HEK293 (cell line): ENCODE measurements around the gene ARID5A.

ENCODE experiments used
- CTCF ChIA-PET: fragments of 350-600 bp; formaldehyde crosslinking; extraction: SDS; loops from one replicate; lab custom pipeline; 2021; ENCODE audit warnings: antibody characterized with exemption; lab: Yijun Ruan, JAX
- POLR2A ChIA-PET: fragments of 300-600 bp; formaldehyde crosslinking; extraction: SDS; loops from one replicate; lab custom pipeline; 2020; ENCODE audit warnings: antibody characterized with exemption, inconsistent platforms; lab: Yijun Ruan, JAX
- H3K27ac ChIP-seq: fragments of 200-500 bp; sonication (Bioruptor generic); 2 replicates; pipeline ENCODE4 v1.5.1; 2014; ENCODE audit warnings: low read depth, low read length, control low read depth, inconsistent platforms; ENCODE audit errors: extremely low read depth
- H3K36me3 ChIP-seq, 2 experiments: fragments of 200-500 bp in 1 of 2; sonication (Bioruptor generic) in 1 of 2; 1 replicate in 1 of 2; 2 replicates in 1 of 2; pipeline ENCODE4 v1.5.1; 2014 to 2017; ENCODE audit warnings: inconsistent platforms in 2 of 2, low read length in 2 of 2; ENCODE audit not compliant: control insufficient read depth in 2 of 2, insufficient read depth in 1 of 2
- H3K4me1 ChIP-seq: fragments of 200-500 bp; sonication (Bioruptor generic); 2 replicates; pipeline ENCODE4 v1.5.1; 2014; ENCODE audit warnings: mild to moderate bottlenecking, low read length, inconsistent platforms; ENCODE audit not compliant: control insufficient read depth, insufficient read depth
- H3K4me3 ChIP-seq: 2 replicates; pipeline ENCODE4 v1.5.1; 2011; ENCODE audit warnings: low read depth, mild to moderate bottlenecking, control low read depth, low read length, moderate library complexity
- H3K9me3 ChIP-seq: fragments of 200-500 bp; sonication (Bioruptor generic); 2 replicates; pipeline ENCODE4 v1.5.1; 2014; ENCODE audit warnings: low read depth, low read length, inconsistent platforms; ENCODE audit not compliant: control insufficient read depth, insufficient read depth
- HOXD13 ChIP-seq: sonication (generic); formaldehyde crosslinking; IDR thresholded peaks from 2 replicates; pipeline ENCODE4 v1.8.0; 2022; ENCODE audit warnings: missing genetic modification reagents, borderline replicate concordance
- KLF1 ChIP-seq: fragments of 450-650 bp; formaldehyde crosslinking; IDR thresholded peaks from 2 replicates; pipeline ENCODE4 v1.5.1; 2016; ENCODE audit warnings: missing biosample characterization, missing genetic modification characterization
- KLF16 ChIP-seq: fragments of 450-650 bp; formaldehyde crosslinking; IDR thresholded peaks from 2 replicates; pipeline ENCODE4 v1.5.1; 2017; ENCODE audit warnings: missing biosample characterization, missing genetic modification characterization
- MYNN ChIP-seq: fragments of 450-650 bp; formaldehyde crosslinking; IDR thresholded peaks from 2 replicates; pipeline ENCODE4 v1.5.1; 2016; ENCODE audit warnings: missing biosample characterization, missing genetic modification characterization, borderline replicate concordance
- SCRT1 ChIP-seq: fragments of 450-650 bp; formaldehyde crosslinking; IDR thresholded peaks from 2 replicates; pipeline ENCODE4 v1.5.1; 2016; ENCODE audit warnings: missing biosample characterization, missing genetic modification characterization, borderline replicate concordance
- TCF7L2 ChIP-seq: IDR thresholded peaks from 2 replicates; pipeline ENCODE4 v1.6.1; 2011; ENCODE audit warnings: low read depth, mild to moderate bottlenecking, inconsistent platforms, low read length, moderate library complexity, borderline replicate concordance
- ZBTB10 ChIP-seq: fragments of 450-650 bp; formaldehyde crosslinking; IDR thresholded peaks from 2 replicates; pipeline ENCODE4 v1.5.1; 2016; ENCODE audit warnings: missing biosample characterization, missing genetic modification characterization
- ZBTB44 ChIP-seq: fragments of 450-650 bp; IDR thresholded peaks from 2 replicates; pipeline ENCODE4 v1.5.1; 2018; ENCODE audit warnings: missing biosample characterization, mild to moderate bottlenecking, missing genetic modification characterization
- ZNF121 ChIP-seq: fragments of 450-650 bp; formaldehyde crosslinking; IDR thresholded peaks from 2 replicates; pipeline ENCODE4 v1.5.1; 2016; ENCODE audit warnings: missing biosample characterization, missing genetic modification characterization
- ZNF175 ChIP-seq: fragments of 450-650 bp; formaldehyde crosslinking; IDR thresholded peaks from 2 replicates; pipeline ENCODE4 v1.5.1; 2016; ENCODE audit warnings: missing biosample characterization, missing genetic modification characterization
- ZNF239 ChIP-seq: fragments of 450-650 bp; formaldehyde crosslinking; IDR thresholded peaks from 2 replicates; pipeline ENCODE4 v1.5.1; 2016; ENCODE audit warnings: missing biosample characterization, missing genetic modification characterization
- ZNF324 ChIP-seq: fragments of 450-650 bp; formaldehyde crosslinking; IDR thresholded peaks from 2 replicates; pipeline ENCODE4 v1.5.1; 2016; ENCODE audit warnings: missing biosample characterization, missing genetic modification characterization
- ZNF341 ChIP-seq: fragments of 450-650 bp; formaldehyde crosslinking; IDR thresholded peaks from 2 replicates; pipeline ENCODE4; 2016; ENCODE audit warnings: low read depth, missing biosample characterization, missing genetic modification characterization
- ZNF449 ChIP-seq: fragments of 450-650 bp; formaldehyde crosslinking; IDR thresholded peaks from 2 replicates; pipeline ENCODE4 v1.5.1; 2017; ENCODE audit warnings: missing biosample characterization, mild to moderate bottlenecking, missing genetic modification characterization, moderate library complexity
- ZNF501 ChIP-seq: fragments of 450-650 bp; formaldehyde crosslinking; IDR thresholded peaks from 2 replicates; pipeline ENCODE4 v1.5.1; 2016; ENCODE audit warnings: missing biosample characterization, missing genetic modification characterization
- ZNF548 ChIP-seq: fragments of 450-650 bp; formaldehyde crosslinking; IDR thresholded peaks from 2 replicates; pipeline ENCODE4 v1.5.1; 2016; ENCODE audit warnings: missing biosample characterization, missing genetic modification characterization
- ZNF610 ChIP-seq: fragments of 450-650 bp; formaldehyde crosslinking; IDR thresholded peaks from 2 replicates; pipeline ENCODE4 v1.5.1; 2016; ENCODE audit warnings: missing biosample characterization, missing genetic modification characterization, borderline replicate concordance
- ZNF629 ChIP-seq: fragments of 450-650 bp; formaldehyde crosslinking; IDR thresholded peaks from 2 replicates; pipeline ENCODE4 v1.5.1; 2017; ENCODE audit warnings: missing biosample characterization, missing genetic modification characterization
- ZNF645 ChIP-seq: fragments of 450-650 bp; formaldehyde crosslinking; IDR thresholded peaks from 2 replicates; pipeline ENCODE4; 2016; ENCODE audit warnings: missing biosample characterization, missing genetic modification characterization
- ZNF692 ChIP-seq: fragments of 450-650 bp; formaldehyde crosslinking; IDR thresholded peaks from 2 replicates; pipeline ENCODE4 v1.5.1; 2016; ENCODE audit warnings: missing biosample characterization, missing genetic modification characterization
- ZNF76 ChIP-seq: fragments of 450-650 bp; formaldehyde crosslinking; IDR thresholded peaks from 2 replicates; pipeline ENCODE4; 2016; ENCODE audit warnings: low read depth, missing biosample characterization, missing genetic modification characterization, borderline replicate concordance
- ZNF792 ChIP-seq: fragments of 450-650 bp; formaldehyde crosslinking; IDR thresholded peaks from 2 replicates; pipeline ENCODE4 v1.5.1; 2016; ENCODE audit warnings: missing biosample characterization, missing genetic modification characterization
- ZNF843 ChIP-seq: fragments of 450-650 bp; formaldehyde crosslinking; IDR thresholded peaks from 2 replicates; pipeline ENCODE4 v1.5.1; 2016; ENCODE audit warnings: missing biosample characterization, missing genetic modification characterization
- TF ChIP-seq, protein P1 (sequence below): fragments of 450-650 bp; formaldehyde crosslinking; IDR thresholded peaks from 2 replicates; pipeline ENCODE4 v1.5.1; 2016; ENCODE audit warnings: missing biosample characterization, missing genetic modification characterization

The ARID5A gene

DNA sequence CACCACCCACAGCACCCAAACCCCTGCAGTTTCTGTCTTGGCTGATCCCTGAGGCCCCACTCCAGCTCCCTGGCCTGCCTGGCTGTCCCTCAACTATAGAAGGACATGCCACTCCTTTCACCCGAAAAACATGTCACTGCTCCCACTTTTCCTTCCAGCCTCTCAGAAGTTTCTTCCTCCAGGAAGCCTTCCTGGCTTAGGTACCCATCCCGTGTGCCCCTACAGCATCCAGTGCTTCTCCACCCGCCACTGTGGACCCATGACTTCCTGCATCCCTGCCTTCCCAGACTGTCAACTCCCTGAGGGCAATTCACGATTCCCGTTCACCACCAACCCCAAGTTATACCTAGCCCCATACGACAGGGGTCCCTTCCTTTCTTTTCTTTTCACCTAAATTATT lies 21.5 kb downstream of the ARID5A start:
- ChIA-PET POLR2A (no interaction called here), CTCF (interaction anchor here (0.7 to 1.2 kb wide), 4 partner anchors 37 to 554 kb away, joined by 3 to 6 read pairs (median 4); no protein-coding TSS in a partner anchor)
- H3K27ac ChIP-seq, result no peak overlapping the region
- no peaks in the 10 kb centered on the region for H3K9me3 ChIP-seq
- no peaks in the 10 kb centered on the region for H3K36me3 ChIP-seq
- no peaks in the 10 kb centered on the region for H3K4me1 ChIP-seq
- H3K4me3 ChIP-seq, result no peak overlapping the region
- no peak for TF ChIP-seq MYNN (tag by site-specific recombination)
- no peak for TF ChIP-seq ZNF629 (tag by site-specific recombination)
- TF ChIP-seq, protein P1, sequence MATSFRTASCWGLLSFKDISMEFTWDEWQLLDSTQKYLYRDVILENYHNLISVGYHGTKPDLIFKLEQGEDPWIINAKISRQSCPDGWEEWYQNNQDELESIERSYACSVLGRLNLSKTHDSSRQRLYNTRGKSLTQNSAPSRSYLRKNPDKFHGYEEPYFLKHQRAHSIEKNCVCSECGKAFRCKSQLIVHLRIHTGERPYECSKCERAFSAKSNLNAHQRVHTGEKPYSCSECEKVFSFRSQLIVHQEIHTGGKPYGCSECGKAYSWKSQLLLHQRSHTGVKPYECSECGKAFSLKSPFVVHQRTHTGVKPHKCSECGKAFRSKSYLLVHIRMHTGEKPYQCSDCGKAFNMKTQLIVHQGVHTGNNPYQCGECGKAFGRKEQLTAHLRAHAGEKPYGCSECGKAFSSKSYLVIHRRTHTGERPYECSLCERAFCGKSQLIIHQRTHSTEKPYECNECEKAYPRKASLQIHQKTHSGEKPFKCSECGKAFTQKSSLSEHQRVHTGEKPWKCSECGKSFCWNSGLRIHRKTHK, result no peak
- no peak for TF ChIP-seq KLF16 (tag by site-specific recombination)
- TF ChIP-seq ZNF449, result no peak
- no peak for TF ChIP-seq ZNF239
- TF ChIP-seq SCRT1, result no peak
- no peak for TF ChIP-seq ZNF324
- no peak for TF ChIP-seq ZNF792
- no peak for TF ChIP-seq HOXD13 (CRISPR knock-in tag)
- TF ChIP-seq ZNF341 (tag by site-specific recombination), result no peak
- no peak for TF ChIP-seq ZNF121 (tag by site-specific recombination)
- no peak for TF ChIP-seq ZNF548

- Histone ChIP-seq H3K9me3 (no peaks in the 10 kb centered on the region), H3K4me1 (no peaks in the 10 kb centered on the region), H3K4me3 (no peak overlapping the region), H3K27ac (no peak overlapping the region), H3K36me3 (no peaks in the 10 kb centered on the region)
- peak; percentile 80 for TF ChIP-seq KLF1 (tag by site-specific recombination)
- TF ChIP-seq ZNF501 (tag by site-specific recombination), result no peak
- TF ChIP-seq ZNF76, result no peak
- TF ChIP-seq ZNF175 (tag by site-specific recombination), result no peak
- TF ChIP-seq ZNF239, result no peak
- no peak for TF ChIP-seq ZNF645 (tag by site-specific recombination)
- no peak for TF ChIP-seq TCF7L2
- POLR2A ChIA-PET, result no interaction called here
- CTCF ChIA-PET, result interaction anchor here (1.1 kb wide), 2 partner anchors 47 to 50 kb away, joined by 3 to 6 read pairs; no protein-coding TSS in a partner anchor
Measured at GRCh38 chr2:96558485-96558884, 21.9 kb downstream of the ARID5A start.

DNA sequence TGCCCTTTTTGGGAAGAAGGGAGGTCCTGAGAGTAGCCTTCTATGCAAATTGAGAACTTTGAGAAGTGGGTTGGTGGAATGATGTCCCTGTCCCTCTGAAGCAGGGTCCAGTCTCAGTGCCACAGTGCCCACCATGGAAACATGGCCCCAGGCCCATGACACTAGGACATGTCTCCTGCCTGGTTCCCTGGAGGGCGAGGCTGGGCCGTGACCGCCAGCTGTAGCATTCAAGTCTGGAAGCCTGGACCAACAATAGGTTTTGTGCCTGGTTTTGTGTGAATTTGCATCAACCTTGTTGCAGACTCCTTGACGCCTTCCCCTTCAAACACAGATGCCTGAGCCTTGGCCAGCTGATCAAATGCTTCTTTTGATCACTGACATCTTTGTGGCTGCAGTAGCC lies 27.5 kb downstream of the ARID5A start:
- H3K36me3 ChIP-seq, result no peaks in the 10 kb centered on the region
- H3K4me1 ChIP-seq, result no peaks in the 10 kb centered on the region
- no peak overlapping the region for H3K27ac ChIP-seq
- no peaks in the 10 kb centered on the region for H3K9me3 ChIP-seq
- ChIA-PET POLR2A (no interaction called here), CTCF (interaction anchor here (1.3 kb wide), 1 partner anchor 10 kb away, joined by 8 read pairs; no protein-coding TSS in a partner anchor)
- H3K4me3 ChIP-seq, result no peak overlapping the region
- TF ChIP-seq ZNF843 (tag by site-specific recombination) (no peak), ZBTB10 (no peak), ZNF692 (tag by site-specific recombination) (no peak), ZNF610 (tag by site-specific recombination) (no peak), ZBTB44 (tag by site-specific recombination) (no peak)
